OCI-LY3 (cell line): ENCODE results near the gene ACTL10.
"Not testable (repeated sequence)": the region's sequence is repeated elsewhere in the genome, so short reads cannot be mapped to it uniquely, and the experiment has no call there.

Source experiments
- H2AFZ ChIP-seq: fragments of 200-600, 300-600 bp; shearing (Covaris generic); 2 replicates; pipeline ENCODE4 v1.6.0; 2014; ENCODE audit warnings: antibody characterized with exemption, low read depth, low read length
- H3K27ac ChIP-seq: fragments of 200-600, 300-600 bp; sonication (generic); 2 replicates; pipeline ENCODE4 v1.5.1; 2014; ENCODE audit warnings: mild to moderate bottlenecking, low read length, moderate library complexity, mixed read lengths
- H3K27me3 ChIP-seq: fragments of 200-600, 300-600 bp; sonication (generic); 2 replicates; pipeline ENCODE4 v1.6.1; 2014; ENCODE audit warnings: low read depth, low read length, mixed read lengths
- H3K36me3 ChIP-seq: fragments of 200-600, 300-600 bp; sonication (generic); replicated peaks from 2 replicates; pipeline ENCODE3; 2014; ENCODE audit warnings: low read depth, low read length, mixed read lengths
- H3K4me1 ChIP-seq: fragments of 300-600, 200-600 bp; sonication (generic); 2 replicates; pipeline ENCODE4 v1.6.1; 2014; ENCODE audit warnings: low read length, mixed read lengths
- H3K4me2 ChIP-seq: fragments of 200-600, 300-600 bp; sonication (generic); 2 replicates; pipeline ENCODE4 v1.6.1; 2014; ENCODE audit warnings: low read length, mixed read lengths
- H3K4me3 ChIP-seq: fragments of 300-600, 200-600 bp; sonication (generic); 2 replicates; pipeline ENCODE4 v1.5.1; 2014; ENCODE audit warnings: antibody characterized with exemption, mild to moderate bottlenecking, low read length, moderate library complexity
- H3K79me2 ChIP-seq: fragments of 300-600, 200-600 bp; shearing (Covaris generic); 2 replicates; pipeline ENCODE4 v1.6.1; 2014; ENCODE audit warnings: mild to moderate bottlenecking, low read length, mixed read lengths
- H3K9ac ChIP-seq: fragments of 300-600, 200-600 bp; shearing (Covaris generic); 2 replicates; pipeline ENCODE4 v1.6.0; 2014; ENCODE audit warnings: mild to moderate bottlenecking, low read length, moderate library complexity
- H3K9me3 ChIP-seq: fragments of 200-600, 300-600 bp; shearing (Covaris generic); 2 replicates; pipeline ENCODE4 v1.6.1; 2014; ENCODE audit warnings: low read length, mixed read lengths; ENCODE audit not compliant: insufficient read depth
- H4K20me1 ChIP-seq: fragments of 200-600, 300-600 bp; sonication (generic); 2 replicates; pipeline ENCODE4 v1.6.1; 2016; ENCODE audit warnings: low read length, mixed read lengths; ENCODE audit not compliant: insufficient read depth
- EZH2phosphoT487 ChIP-seq: fragments of 200-600 bp; shearing (Covaris generic); IDR thresholded peaks from 2 replicates; pipeline ENCODE4 v1.6.1; 2018; ENCODE audit warnings: antibody characterized with exemption, mixed run types, low read depth
- TF ChIP-seq, protein P1 (sequence below): fragments of 200-600, 300-600 bp; sonication (generic); IDR thresholded peaks from 2 replicates; pipeline ENCODE4 v1.5.1; 2014; ENCODE audit warnings: antibody characterized with exemption, low read length, low read depth

ACTL10 gene

DNA sequence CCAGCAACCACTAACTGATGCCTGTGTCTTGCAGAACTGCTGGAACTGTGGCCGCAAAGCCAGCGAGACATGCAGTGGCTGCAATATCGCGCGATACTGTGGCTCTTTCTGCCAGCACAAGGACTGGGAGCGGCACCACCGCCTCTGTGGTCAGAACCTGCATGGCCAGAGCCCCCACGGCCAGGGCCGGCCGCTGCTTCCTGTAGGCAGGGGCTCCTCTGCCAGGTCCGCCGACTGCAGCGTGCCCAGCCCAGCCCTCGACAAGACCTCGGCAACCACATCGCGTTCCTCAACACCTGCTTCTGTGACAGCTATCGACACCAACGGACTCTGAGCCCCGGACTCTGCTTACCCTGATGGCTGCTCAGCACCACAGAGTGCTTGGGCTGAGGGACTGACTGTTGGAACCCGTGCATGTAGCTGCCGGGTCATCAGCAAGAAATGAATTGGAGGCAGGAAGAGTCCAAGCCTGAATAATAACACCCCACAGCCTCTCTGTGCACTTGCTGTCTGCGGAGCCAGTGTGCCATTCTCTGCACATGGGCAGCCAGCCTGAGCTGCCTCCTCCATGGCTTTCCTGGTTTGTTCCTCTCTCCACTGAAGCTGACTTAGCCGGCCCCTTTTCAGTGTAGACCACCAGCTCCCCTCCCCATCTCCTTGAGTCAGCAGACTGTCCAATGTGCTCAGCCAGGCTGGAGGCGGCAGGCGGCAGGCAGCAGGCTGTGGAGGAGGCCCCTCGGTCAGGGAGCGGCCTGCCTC lies 22.3 kb upstream of the ACTL10 start:
- Histone ChIP-seq H3K36me3 (peaks cover 23% of the 10 kb centered on the region), H3K27me3 (no peaks in the 10 kb centered on the region), H3K4me2 (no peak overlapping the region), H3K79me2 (no peaks in the 10 kb centered on the region), H2AFZ (no peak overlapping the region), H3K9ac (no peak overlapping the region), H3K4me1 (peaks cover 5% of the 10 kb centered on the region; the same call in 1 of the 2 replicates), H3K27ac (no peak overlapping the region), H3K9me3 (no peaks in the 10 kb centered on the region), H4K20me1 (no peaks in the 10 kb centered on the region), H3K4me3 (no peak overlapping the region)
- TF ChIP-seq EZH2phosphoT487: no peak
- TF ChIP-seq, protein P1, sequence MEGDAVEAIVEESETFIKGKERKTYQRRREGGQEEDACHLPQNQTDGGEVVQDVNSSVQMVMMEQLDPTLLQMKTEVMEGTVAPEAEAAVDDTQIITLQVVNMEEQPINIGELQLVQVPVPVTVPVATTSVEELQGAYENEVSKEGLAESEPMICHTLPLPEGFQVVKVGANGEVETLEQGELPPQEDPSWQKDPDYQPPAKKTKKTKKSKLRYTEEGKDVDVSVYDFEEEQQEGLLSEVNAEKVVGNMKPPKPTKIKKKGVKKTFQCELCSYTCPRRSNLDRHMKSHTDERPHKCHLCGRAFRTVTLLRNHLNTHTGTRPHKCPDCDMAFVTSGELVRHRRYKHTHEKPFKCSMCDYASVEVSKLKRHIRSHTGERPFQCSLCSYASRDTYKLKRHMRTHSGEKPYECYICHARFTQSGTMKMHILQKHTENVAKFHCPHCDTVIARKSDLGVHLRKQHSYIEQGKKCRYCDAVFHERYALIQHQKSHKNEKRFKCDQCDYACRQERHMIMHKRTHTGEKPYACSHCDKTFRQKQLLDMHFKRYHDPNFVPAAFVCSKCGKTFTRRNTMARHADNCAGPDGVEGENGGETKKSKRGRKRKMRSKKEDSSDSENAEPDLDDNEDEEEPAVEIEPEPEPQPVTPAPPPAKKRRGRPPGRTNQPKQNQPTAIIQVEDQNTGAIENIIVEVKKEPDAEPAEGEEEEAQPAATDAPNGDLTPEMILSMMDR: no peak

DNA sequence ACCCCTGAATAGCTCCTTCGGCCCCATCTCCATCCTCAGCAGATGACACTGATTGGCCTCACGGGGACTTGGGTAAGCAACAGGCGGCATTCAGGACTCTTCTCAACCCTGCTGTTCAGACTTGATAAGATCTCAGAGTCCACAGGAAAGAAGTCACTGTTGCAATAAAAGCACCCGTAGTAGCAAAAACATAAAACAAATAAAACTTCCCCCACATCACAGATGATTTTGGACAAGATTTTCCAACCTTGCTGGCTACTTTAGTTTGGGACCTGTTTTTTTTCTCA lies 21.7 kb upstream of the ACTL10 start:
- H3K4me2 ChIP-seq: no peak overlapping the region
- peaks cover 5% of the 10 kb centered on the region; the same call in 1 of the 2 replicates for H3K4me1 ChIP-seq
- no peaks in the 10 kb centered on the region for H3K27me3 ChIP-seq
- no peak overlapping the region for H3K9ac ChIP-seq
- TF ChIP-seq EZH2phosphoT487: no peak
- TF ChIP-seq, protein P1: no peak
- H3K27ac ChIP-seq: no peak overlapping the region
- no peaks in the 10 kb centered on the region for H3K9me3 ChIP-seq
- H2AFZ ChIP-seq: no peak overlapping the region
- peaks cover 23% of the 10 kb centered on the region for H3K36me3 ChIP-seq
- no peak overlapping the region for H3K4me3 ChIP-seq
- H3K79me2 ChIP-seq: no peaks in the 10 kb centered on the region
- no peaks in the 10 kb centered on the region for H4K20me1 ChIP-seq

DNA sequence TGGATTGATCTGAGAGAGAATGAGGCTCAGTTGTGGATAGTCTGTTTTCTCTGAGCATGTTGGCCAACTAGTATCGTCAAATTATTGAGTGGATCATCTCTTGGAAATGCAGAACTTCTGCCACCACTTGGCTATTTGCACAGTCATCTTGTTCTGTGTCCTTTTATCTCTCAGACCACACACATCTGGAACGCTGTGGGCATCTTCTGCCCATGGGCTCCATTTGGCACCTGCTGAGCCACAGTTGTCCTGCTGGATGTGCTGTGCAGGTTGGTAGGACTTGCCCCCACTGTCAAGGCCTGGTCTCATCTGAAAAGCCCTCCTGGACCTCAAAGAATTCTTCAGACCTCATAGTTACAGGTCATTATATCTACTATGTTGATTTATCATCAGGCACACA lies 21.3 kb upstream of the ACTL10 start:
- Histone ChIP-seq H3K36me3 (peaks cover 20% of the 10 kb centered on the region), H3K4me3 (no peak overlapping the region), H3K9me3 (no peaks in the 10 kb centered on the region), H3K27me3 (no peaks in the 10 kb centered on the region), H3K79me2 (no peaks in the 10 kb centered on the region), H3K9ac (no peak overlapping the region), H3K4me1 (peaks cover 5% of the 10 kb centered on the region; the same call in 1 of the 2 replicates), H2AFZ (no peak overlapping the region), H3K4me2 (no peak overlapping the region), H4K20me1 (no peaks in the 10 kb centered on the region), H3K27ac (no peak overlapping the region)
- TF ChIP-seq, protein P1: no peak
- no peak for TF ChIP-seq EZH2phosphoT487

DNA sequence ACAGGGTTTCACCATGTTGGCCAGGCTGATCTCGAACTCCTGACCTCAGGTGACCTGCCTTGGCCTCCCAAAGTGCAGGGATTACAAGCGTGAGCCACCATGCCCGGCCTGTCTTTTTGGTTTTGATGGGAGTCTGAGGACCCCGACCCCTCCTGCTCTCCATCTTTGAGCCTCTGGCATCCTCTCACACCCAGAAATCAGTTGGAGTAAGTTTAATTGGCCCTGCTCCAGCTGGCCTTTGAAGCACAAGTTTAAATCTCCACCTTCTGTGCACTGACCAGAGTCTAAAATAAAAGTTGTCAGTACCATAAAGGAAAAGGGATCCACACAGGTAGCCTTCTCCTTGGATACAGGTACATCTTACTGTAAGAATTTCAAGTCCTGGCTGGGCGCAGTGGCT lies 20.6 kb upstream of the ACTL10 start:
- no peaks in the 10 kb centered on the region for H3K79me2 ChIP-seq
- H3K4me1 ChIP-seq: peaks cover 5% of the 10 kb centered on the region; the same call in 1 of the 2 replicates
- H3K4me2 ChIP-seq: no peak overlapping the region
- H3K9ac ChIP-seq: no peak overlapping the region
- H4K20me1 ChIP-seq: no peaks in the 10 kb centered on the region
- no peaks in the 10 kb centered on the region for H3K27me3 ChIP-seq
- no peak for TF ChIP-seq EZH2phosphoT487
- TF ChIP-seq, protein P1: no peak
- no peaks in the 10 kb centered on the region for H3K9me3 ChIP-seq
- no peak overlapping the region for H2AFZ ChIP-seq
- no peak overlapping the region for H3K4me3 ChIP-seq
- H3K36me3 ChIP-seq: peaks cover 19% of the 10 kb centered on the region
- H3K27ac ChIP-seq: no peak overlapping the region

DNA sequence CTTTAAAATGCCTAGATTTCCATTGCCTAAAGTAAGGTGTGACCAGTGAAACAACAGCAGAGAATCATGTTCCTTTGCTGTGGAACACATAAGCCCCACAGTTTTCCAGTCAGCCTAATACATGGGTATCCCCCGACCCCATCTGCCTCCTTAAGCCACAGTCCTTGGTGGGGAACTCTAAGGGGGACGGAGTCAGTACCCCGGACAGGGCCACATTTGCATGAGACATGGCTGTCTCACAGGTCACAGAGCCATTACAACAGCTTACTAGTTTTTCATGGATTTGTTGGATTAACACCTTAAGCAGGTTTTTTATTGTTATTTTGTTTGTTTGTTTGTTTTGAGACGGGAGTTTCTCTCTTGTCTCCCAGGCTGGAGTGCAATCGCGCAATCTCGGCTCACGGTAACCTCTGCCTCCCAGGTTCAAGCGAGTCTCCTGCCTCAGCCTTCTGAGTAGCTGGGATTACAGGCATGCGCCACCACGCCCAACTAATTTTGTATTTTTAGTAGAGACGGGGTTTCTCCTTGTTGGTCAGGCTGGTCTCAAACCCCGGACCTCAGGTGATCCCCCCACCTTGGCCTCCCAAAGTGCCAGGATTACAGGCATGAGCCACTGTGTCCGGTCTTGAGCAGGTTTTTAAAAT lies 19.7 kb upstream of the ACTL10 start:
- H4K20me1 ChIP-seq, H3K4me2 ChIP-seq: not testable (repeated sequence)
- H3K4me1 ChIP-seq: peaks cover 14% of the 10 kb centered on the region

More for the DNA sequence above, 19.7 kb upstream of the ACTL10 start:
- H3K27ac ChIP-seq, H3K4me3 ChIP-seq, H3K9ac ChIP-seq, H3K79me2 ChIP-seq, H3K27me3 ChIP-seq, H2AFZ ChIP-seq, H3K9me3 ChIP-seq: not testable (repeated sequence)
- H3K36me3 ChIP-seq: peaks cover 17% of the 10 kb centered on the region
